ENCODE measurements around the gene ADIG.

ADIG gene

GRCh38 chr20:38600057-38600456 is 19.1 kb downstream of the ADIG start:
- TF ChIP-seq EZH2 (IDR thresholded peaks at IDR 0.05; ENCODE audit: borderline replicate concordance, low read depth, low read length, severe bottlenecking) = no peak
- TF ChIP-seq CTCF (IDR thresholded peaks at IDR 0.05; ENCODE audit: borderline replicate concordance, extremely low read depth, low read length, poor library complexity, severe bottlenecking) = no peak
- Histone ChIP-seq H3K9me3 (ENCODE audit: insufficient read depth, low read length, severe bottlenecking) (no peaks in the 10 kb centered on the region), H3K4me1 (ENCODE audit: insufficient read depth, low read length) (no peaks in the 10 kb centered on the region), H2AFZ (ENCODE audit: low read depth, low read length) (no peak overlapping the region), H4K20me1 (ENCODE audit: insufficient read depth, low read length) (no peaks in the 10 kb centered on the region), H3K4me3 (ENCODE audit: low read depth in 1 of 2, low read length in 2 of 2) (no peak overlapping the region), H3K36me3 (ENCODE audit: insufficient read depth, low read length) (no peaks in the 10 kb centered on the region), H3K79me2 (ENCODE audit: insufficient read depth, low read length) (no peaks in the 10 kb centered on the region), H3K9ac (ENCODE audit: low read depth, low read length) (no peak overlapping the region), H3K27ac (ENCODE audit: low read length) (no peak overlapping the region), H3K4me2 (ENCODE audit: insufficient read depth, low read length) (no peak overlapping the region), H3K27me3 (ENCODE audit: insufficient read depth, low read length, poor library complexity) (peaks cover 9% of the 10 kb centered on the region)
- DNase-seq (no peak), ATAC-seq (ENCODE audit: insufficient read depth, low read depth) (no peak)

GRCh38 chr20:38601216-38602184 is 20.5 kb downstream of the ADIG start, which contains the start of gene ARHGAP40:
Gene ARHGAP40 (plus strand): TSS chr20:38601809.
- Histone ChIP-seq H3K4me3 (ENCODE audit: low read depth in 1 of 2, low read length in 2 of 2) (no peak within 1 kb of the TSS), H3K4me1 (ENCODE audit: insufficient read depth, low read length) (no peaks in the 10 kb centered on the region)

GRCh38 chr20:38602185-38602581 is 21.2 kb downstream of the ADIG start:
- H3K4me1 ChIP-seq (ENCODE audit: insufficient read depth, low read length) = no peaks in the 10 kb centered on the region
- H3K79me2 ChIP-seq (ENCODE audit: insufficient read depth, low read length) = no peaks in the 10 kb centered on the region
- DNase-seq (no peak), ATAC-seq (ENCODE audit: insufficient read depth, low read depth) (no peak)
- no peak for TF ChIP-seq CTCF (IDR thresholded peaks at IDR 0.05; ENCODE audit: borderline replicate concordance, extremely low read depth, low read length, poor library complexity, severe bottlenecking)
- H3K4me2 ChIP-seq (ENCODE audit: insufficient read depth, low read length) = no peak overlapping the region
- no peaks in the 10 kb centered on the region for H3K9me3 ChIP-seq (ENCODE audit: insufficient read depth, low read length, severe bottlenecking)
- H2AFZ ChIP-seq (ENCODE audit: low read depth, low read length) = no peak overlapping the region
- H3K9ac ChIP-seq (ENCODE audit: low read depth, low read length) = no peak overlapping the region
- no peaks in the 10 kb centered on the region for H4K20me1 ChIP-seq (ENCODE audit: insufficient read depth, low read length)
- H3K36me3 ChIP-seq (ENCODE audit: insufficient read depth, low read length) = no peaks in the 10 kb centered on the region
- no peak overlapping the region for H3K27ac ChIP-seq (ENCODE audit: low read length)
- H3K27me3 ChIP-seq (ENCODE audit: insufficient read depth, low read length, poor library complexity) = peaks cover 12% of the 10 kb centered on the region
- no peak overlapping the region for H3K4me3 ChIP-seq (ENCODE audit: low read depth in 1 of 2, low read length in 2 of 2)

More at GRCh38 chr20:38601216-38602184, 20.5 kb downstream of the ADIG start, which contains the start of gene ARHGAP40:
- TF ChIP-seq EZH2 (IDR thresholded peaks at IDR 0.05; ENCODE audit: borderline replicate concordance, low read depth, low read length, severe bottlenecking) = no peak
- TF ChIP-seq CTCF (IDR thresholded peaks at IDR 0.05; ENCODE audit: borderline replicate concordance, extremely low read depth, low read length, poor library complexity, severe bottlenecking) = no peak
- Histone ChIP-seq H3K36me3 (ENCODE audit: insufficient read depth, low read length) (no peaks in the 10 kb centered on the region), H3K27me3 (ENCODE audit: insufficient read depth, low read length, poor library complexity) (peaks cover 12% of the 10 kb centered on the region), H3K9ac (ENCODE audit: low read depth, low read length) (no peak within 1 kb of the TSS), H4K20me1 (ENCODE audit: insufficient read depth, low read length) (no peaks in the 10 kb centered on the region), H3K79me2 (ENCODE audit: insufficient read depth, low read length) (no peaks in the 10 kb centered on the region), H3K4me2 (ENCODE audit: insufficient read depth, low read length) (no peak within 1 kb of the TSS), H3K9me3 (ENCODE audit: insufficient read depth, low read length, severe bottlenecking) (no peaks in the 10 kb centered on the region), H2AFZ (ENCODE audit: low read depth, low read length) (no peak within 1 kb of the TSS), H3K27ac (ENCODE audit: low read length) (no peak within 1 kb of the TSS)
- DNase-seq (no peak), ATAC-seq (ENCODE audit: insufficient read depth, low read depth) (no peak; the same call in 2 of the 3 replicates)

Measured in DND-41 (cell line).